HG02642 (cell line): ENCODE measurements around the gene BRSK2.
"Not testable (repeated sequence)": the region's sequence is repeated elsewhere in the genome, so short reads cannot be mapped to it uniquely, and the experiment has no call there.

ENCODE experiments used
- ATAC-seq: cut with Tn5 transposase; IDR thresholded peaks from one replicate; pipeline ENCODE4 v1.9.1; 2021; ENCODE audit warnings: mild to moderate bottlenecking; ENCODE audit not compliant: unreplicated experiment, poor library complexity

Gene BRSK2

DNA sequence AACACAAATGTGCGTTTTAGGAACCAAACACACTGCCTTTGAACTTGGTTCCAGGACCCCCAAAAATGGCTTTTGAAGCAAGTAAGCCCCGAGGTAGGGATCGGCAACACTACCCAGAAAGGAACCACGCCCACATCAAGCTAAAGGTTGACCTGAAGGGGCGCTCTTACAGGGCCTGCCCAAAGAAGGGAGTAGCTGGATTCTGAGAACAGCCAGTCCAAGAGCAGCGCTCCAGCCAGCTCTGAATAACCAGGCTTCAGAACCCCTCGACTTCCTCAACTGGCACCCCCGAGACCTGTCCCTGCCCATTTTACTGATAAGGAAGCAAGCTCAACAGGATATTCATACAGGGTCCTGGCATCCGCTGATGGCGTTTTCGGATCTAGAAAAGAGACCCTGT lies 115.7 kb downstream of the BRSK2 start:
- ATAC-seq: no peak

DNA sequence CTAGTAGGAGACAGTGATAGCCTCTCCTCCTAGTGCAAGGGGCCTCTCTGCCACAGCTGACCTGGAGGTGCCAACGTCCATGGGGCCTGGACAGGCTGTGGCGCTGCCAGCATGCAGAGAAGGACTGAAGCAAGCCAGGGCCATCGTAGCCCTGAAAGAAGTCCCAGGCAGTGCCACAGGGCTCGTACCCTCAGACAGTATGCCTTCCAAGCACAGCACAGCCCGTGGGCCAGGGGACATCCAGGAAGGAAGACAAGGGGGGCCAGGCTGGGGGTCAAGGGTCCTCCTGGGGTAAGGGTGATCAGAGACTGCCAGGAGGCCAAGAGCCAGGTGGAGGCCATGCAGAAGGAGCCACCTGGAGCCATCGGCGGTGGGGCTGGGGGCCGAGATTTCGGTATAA lies 117.2 kb downstream of the BRSK2 start:
- ATAC-seq: no peak

DNA sequence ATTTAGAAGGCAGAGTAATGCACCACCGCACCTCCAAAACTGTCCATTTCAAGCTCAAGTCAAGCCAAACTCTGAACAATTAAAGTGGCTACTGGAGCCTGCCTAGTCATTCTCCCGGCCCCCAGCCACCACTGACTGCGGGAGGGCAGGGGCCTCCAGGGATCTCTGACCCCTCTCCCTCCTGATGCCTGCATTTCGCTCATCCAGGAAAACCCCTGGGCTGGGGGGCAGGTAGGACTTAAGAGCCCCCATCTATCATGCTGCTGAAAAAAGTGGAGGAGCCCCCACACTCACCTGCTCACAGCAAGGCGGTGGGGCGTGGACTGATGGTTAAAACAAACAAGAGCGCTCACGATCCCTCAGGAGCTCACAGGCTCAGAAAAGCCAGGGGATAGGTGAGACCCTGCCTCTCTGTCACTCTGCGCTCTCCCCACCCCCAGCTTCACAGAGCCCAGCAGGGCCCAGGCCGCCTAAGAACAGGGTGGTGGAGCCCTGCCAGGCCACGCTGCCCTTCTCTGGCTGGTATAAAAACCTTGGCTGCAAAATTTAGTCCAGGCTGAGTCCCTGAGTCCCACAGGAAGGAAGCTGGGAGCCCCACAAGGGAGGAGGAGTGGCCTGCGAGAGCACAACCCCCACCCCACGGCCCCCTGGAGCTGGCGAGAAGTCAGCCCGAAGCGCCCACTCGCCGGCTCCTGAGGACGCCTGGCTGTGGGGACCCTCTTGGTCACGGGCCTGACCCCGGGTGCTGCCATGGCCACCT lies 117.8 kb downstream of the BRSK2 start:
- ATAC-seq: no peak

GRCh38 chr11:1508491-1508891 lies 118.8 kb downstream of the BRSK2 start:
- ATAC-seq: no peak

- no peak for ATAC-seq
Measured at GRCh38 chr11:1508986-1509385, 119.3 kb downstream of the BRSK2 start.

- ATAC-seq: no peak
Measured at GRCh38 chr11:1509626-1510255, 120.0 kb downstream of the BRSK2 start.

DNA sequence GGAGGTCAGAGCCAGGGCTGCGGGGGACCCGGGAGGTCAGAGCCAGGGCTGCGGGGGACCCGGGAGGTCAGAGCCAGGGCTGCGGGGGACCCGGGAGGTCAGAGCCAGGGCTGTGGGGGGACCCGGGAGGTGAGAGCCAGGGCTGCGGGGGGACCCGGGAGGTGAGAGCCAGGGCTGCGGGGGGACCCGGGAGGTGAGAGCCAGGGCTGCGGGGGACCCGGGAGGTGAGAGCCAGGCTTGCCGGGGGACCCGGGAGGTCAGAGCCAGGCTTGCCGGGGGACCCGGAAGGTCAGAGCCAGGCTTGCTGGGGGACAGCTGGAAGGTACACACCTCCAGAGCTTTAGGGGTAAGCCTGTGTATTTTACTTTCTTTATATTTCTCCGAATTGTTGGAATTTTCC lies 120.6 kb downstream of the BRSK2 start:
- ATAC-seq: not testable (repeated sequence)

DNA sequence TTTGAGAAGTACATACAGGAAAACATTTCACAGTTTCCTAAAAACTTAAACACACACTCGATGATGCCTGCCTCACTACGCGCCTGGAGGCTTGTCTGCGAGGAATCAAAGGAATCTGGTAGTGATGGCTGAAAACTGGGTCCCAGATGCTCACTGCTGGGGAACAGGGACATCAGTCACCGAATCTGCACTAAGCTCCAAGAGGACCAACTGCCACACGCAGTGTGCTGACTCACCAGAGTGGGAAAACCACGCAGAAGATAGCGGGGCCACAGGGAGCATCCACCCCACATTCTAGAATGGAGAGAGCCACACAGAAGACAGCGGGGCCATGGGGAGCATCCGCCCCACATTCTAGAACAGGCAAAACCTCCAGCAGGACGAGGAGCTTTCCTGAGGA lies 121.2 kb downstream of the BRSK2 start:
- no peak for ATAC-seq

- ATAC-seq: no peak
Measured at GRCh38 chr11:1511937-1512496, 122.3 kb downstream of the BRSK2 start.
